BJ (cell line): ENCODE data around the gene NPY1R. TPM values are rescaled to one million over a fixed set of nuclear protein-coding genes. Genes with fewer than 3 reads are reported as not detected.

ENCODE experiments used
- CTCF ChIA-PET: fragments of 350-600 bp; formaldehyde crosslinking; extraction: SDS; loops from one replicate; lab custom pipeline; 2021; ENCODE audit warnings: antibody characterized with exemption, inconsistent platforms; lab: Yijun Ruan, JAX
- POLR2A ChIA-PET: fragments of 300-600 bp; sonication (Branson Sonifier 250); formaldehyde crosslinking; extraction: SDS; loops from one replicate; lab custom pipeline; 2021; ENCODE audit warnings: antibody characterized with exemption; lab: Charles Lee
- DNase-seq: peaks from one replicate; pipeline ENCODE4 v3.0.0-alpha.2; 2011; ENCODE audit warnings: low read depth
- H3K27me3 ChIP-seq: 2 replicates; pipeline ENCODE4 v1.6.0; 2011; ENCODE audit warnings: low read length; ENCODE audit not compliant: control insufficient read depth, insufficient read depth
- H3K36me3 ChIP-seq: 2 replicates; pipeline ENCODE4 v1.5.1; 2011; ENCODE audit warnings: low read length; ENCODE audit not compliant: control insufficient read depth, insufficient read depth
- H3K4me3 ChIP-seq: 2 replicates; pipeline ENCODE4 v1.5.1; 2011; ENCODE audit warnings: low read depth, mild to moderate bottlenecking, control low read depth, low read length
- polyA plus RNA-seq: library from polyadenylated mRNA; depleted of rRNA; stranded (reverse); fragments of >200 nt; gene quantifications from 2 replicates; pipeline ENCODE4 v1.2.3, GENCODE V29; 2011; rRNA removed
- TF ChIP-seq, protein P1 (sequence below): IDR thresholded peaks from 2 replicates; pipeline ENCODE4 v1.5.1; 2011; ENCODE audit warnings: low read depth, mild to moderate bottlenecking, control low read depth, inconsistent platforms, low read length, moderate library complexity; ENCODE audit not compliant: insufficient read depth

Gene NPY1R
- polyA plus RNA-seq, 1 experiment: not detected

DNA sequence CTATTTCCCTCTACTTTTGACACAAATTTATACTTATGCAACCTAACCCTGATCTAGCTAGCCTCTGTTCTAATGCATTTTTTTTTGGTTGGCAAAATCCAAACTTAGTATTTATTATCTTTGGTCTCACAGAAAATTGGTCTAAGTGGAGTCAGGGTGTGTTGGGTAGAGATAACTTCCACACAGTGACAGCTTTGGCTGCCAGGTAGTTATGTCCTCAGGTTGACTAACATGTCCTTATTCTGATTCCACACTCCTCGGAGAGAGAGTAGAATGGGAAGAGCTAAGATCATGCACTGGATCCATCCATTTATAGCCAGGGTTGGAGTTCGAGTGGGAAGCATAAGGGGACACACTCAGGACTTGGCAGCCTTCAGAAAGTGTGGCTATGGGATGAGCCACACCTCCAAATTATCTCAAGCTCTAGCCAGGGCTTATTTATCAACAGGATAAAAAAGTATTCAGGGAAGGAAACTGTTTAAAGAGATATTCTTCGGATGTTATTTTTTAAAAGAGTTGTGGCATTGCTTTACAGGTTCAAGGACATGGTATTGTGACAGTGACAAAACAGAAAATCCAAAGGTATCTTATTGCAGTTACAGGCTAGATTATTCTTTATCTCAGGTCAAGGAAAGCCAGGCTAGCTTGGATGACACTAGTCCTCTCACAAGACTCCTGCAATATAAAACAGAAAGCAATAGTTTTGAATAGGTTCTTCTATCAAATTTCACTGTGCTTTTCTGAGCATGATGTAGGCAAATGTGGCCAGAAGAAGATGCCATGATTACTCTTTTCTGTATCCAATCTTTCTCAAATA is 51.5 kb downstream of the NPY1R start:
- DNase-seq: no peak
- no peaks in the 10 kb centered on the region for H3K36me3 ChIP-seq
- TF ChIP-seq, protein P1, sequence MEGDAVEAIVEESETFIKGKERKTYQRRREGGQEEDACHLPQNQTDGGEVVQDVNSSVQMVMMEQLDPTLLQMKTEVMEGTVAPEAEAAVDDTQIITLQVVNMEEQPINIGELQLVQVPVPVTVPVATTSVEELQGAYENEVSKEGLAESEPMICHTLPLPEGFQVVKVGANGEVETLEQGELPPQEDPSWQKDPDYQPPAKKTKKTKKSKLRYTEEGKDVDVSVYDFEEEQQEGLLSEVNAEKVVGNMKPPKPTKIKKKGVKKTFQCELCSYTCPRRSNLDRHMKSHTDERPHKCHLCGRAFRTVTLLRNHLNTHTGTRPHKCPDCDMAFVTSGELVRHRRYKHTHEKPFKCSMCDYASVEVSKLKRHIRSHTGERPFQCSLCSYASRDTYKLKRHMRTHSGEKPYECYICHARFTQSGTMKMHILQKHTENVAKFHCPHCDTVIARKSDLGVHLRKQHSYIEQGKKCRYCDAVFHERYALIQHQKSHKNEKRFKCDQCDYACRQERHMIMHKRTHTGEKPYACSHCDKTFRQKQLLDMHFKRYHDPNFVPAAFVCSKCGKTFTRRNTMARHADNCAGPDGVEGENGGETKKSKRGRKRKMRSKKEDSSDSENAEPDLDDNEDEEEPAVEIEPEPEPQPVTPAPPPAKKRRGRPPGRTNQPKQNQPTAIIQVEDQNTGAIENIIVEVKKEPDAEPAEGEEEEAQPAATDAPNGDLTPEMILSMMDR: no peak
- H3K27me3 ChIP-seq: no peaks in the 10 kb centered on the region
- POLR2A ChIA-PET: no interaction called here
- CTCF ChIA-PET: no interaction called here
- no peak overlapping the region for H3K4me3 ChIP-seq

DNA sequence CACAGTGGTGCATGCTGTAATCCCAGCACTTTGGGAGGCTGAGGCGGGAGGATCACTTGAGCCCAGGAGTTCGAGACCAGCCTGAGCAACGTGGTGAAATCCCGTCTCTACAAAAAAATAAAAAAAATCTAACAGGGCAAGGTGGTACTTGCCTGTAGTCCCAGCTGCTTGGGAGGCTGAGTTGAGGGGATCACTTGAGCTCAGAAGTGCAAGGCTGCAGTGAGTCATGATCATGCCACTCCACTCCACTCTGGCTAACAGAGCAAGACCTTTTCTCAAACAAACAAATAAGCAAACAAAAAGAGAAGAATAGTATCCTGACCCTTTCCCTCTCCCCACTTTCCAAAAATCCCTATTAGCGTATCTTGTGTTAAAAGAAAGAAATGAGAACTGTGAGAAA is 52.7 kb downstream of the NPY1R start:
- ChIA-PET CTCF (no interaction called here), POLR2A (no interaction called here)
- Histone ChIP-seq H3K27me3 (no peaks in the 10 kb centered on the region), H3K4me3 (no peak overlapping the region), H3K36me3 (no peaks in the 10 kb centered on the region)
- TF ChIP-seq, protein P1: no peak
- no peak for DNase-seq

DNA sequence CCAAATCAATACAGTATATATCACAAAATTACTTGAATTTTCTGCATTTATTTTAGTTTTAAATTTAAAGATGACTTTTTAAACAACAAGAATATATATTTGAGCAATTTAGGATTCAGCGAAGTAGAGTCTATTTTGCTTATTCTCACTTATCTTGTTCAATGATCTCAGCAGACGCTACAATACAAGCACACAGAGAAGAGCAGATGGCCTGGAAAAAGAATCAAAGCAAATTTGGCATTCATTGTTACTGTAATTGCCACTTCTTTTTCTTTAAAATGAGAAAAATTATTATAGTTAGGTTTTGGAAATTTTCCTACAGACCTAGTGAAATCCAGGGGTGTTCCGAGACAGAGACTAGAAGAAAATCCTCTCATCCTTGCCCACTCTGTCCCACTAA is 57.5 kb downstream of the NPY1R start:
- no peaks in the 10 kb centered on the region for H3K36me3 ChIP-seq
- no peak for DNase-seq
- H3K4me3 ChIP-seq: no peak overlapping the region
- TF ChIP-seq, protein P1: no peak
- ChIA-PET CTCF (no interaction called here), POLR2A (no interaction called here)
- H3K27me3 ChIP-seq: no peaks in the 10 kb centered on the region

Other genes with a start within 250 kb of the NPY1R start
- 3.7 and 6.0 TPM in 2 replicates for gene NAF1, start 165.7 kb downstream of the NPY1R start, polyA plus RNA-seq
- gene NPY5R, start 11.3 kb upstream of the NPY1R start, polyA plus RNA-seq: not detected in 2 replicates
- gene TKTL2, start 141.2 kb upstream of the NPY1R start, polyA plus RNA-seq: not detected in 2 replicates
- 5.4 and 12.0 TPM in 2 replicates for gene TMA16, start 162.1 kb upstream of the NPY1R start, polyA plus RNA-seq